Adrenal gland (tissue), 5 donors: ENCODE data around the gene RANGAP1.

Experiments used
- CTCF ChIP-seq, 6 experiments: fragments of 450-650 bp in 4 of 6; fragments of 200-600 bp in 2 of 6; sonication (generic) in 1 of 6; IDR thresholded peaks; 1 replicate in 5 of 6; 2 replicates in 1 of 6; pipeline versions ENCODE4 v1.5.1 to v1.8.0; 2016 to 2021; ENCODE audit warnings: antibody characterized with exemption in 6 of 6, mild to moderate bottlenecking in 2 of 6, moderate library complexity in 1 of 6
- POLR2A ChIP-seq, 2 donors: fragments of 450-650 bp; IDR thresholded peaks; one replicate each; pipeline ENCODE4 v1.6.1; 2017; ENCODE audit warnings: antibody characterized with exemption in 2 of 2, mild to moderate bottlenecking in 2 of 2, moderate library complexity in 1 of 2
- donor health status: DM: no; HTN: no; CAD: no.

GRCh38 chr22:41308544-41308947 lies 22.6 kb upstream of the RANGAP1 start:
- TF ChIP-seq CTCF (IDR thresholded peaks at IDR 0.05) (no peak), POLR2A (IDR thresholded peaks at IDR 0.05) (no peak)
